ENCODE measurements around the gene TMPRSS6.

DNA sequence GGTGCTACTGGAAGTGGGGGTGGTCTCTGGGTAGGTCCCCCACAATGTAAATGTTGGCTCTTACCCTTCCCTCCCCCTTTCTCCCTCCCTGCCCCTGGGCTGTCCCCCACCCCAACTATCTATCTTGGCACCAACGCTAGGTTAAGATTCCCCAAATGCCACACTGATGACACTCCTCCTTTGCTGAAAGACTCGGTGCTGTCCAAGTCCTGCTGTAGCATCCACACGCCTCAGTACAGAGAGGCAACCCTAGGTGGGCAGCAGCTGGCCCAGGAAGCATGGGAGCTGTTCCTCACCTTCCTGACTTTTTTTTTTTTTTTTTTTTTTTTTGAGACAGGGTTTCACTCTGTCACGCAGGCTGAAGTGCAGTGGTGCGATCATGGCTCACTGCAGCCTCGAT, 61.4 kb downstream of the TMPRSS6 start:
- TF ChIP-seq, protein P1, sequence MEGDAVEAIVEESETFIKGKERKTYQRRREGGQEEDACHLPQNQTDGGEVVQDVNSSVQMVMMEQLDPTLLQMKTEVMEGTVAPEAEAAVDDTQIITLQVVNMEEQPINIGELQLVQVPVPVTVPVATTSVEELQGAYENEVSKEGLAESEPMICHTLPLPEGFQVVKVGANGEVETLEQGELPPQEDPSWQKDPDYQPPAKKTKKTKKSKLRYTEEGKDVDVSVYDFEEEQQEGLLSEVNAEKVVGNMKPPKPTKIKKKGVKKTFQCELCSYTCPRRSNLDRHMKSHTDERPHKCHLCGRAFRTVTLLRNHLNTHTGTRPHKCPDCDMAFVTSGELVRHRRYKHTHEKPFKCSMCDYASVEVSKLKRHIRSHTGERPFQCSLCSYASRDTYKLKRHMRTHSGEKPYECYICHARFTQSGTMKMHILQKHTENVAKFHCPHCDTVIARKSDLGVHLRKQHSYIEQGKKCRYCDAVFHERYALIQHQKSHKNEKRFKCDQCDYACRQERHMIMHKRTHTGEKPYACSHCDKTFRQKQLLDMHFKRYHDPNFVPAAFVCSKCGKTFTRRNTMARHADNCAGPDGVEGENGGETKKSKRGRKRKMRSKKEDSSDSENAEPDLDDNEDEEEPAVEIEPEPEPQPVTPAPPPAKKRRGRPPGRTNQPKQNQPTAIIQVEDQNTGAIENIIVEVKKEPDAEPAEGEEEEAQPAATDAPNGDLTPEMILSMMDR (IDR thresholded peaks at IDR 0.05; ENCODE audit: insufficient read depth, low read length, poor library complexity, severe bottlenecking), result no peak
- TF ChIP-seq EZH2phosphoT487 (conservative IDR thresholded peaks at IDR 0.05; ENCODE audit: low read length), result no peak

Data from SU-DHL-6 (cell line).